NK-92 treated with Interleukin-12 subunit alpha and Interleukin-12 subunit beta, amount 100 ng/mL, for 24 hours (cell line): ENCODE results near the gene KCNH4.
A peak's percentile ranks its signal among the peaks of the same experiment; 100 is the strongest.
"Not testable (repeated sequence)": the region's sequence is repeated elsewhere in the genome, so short reads cannot be mapped to it uniquely, and the experiment has no call there.

Experiments
- DNase-seq: peaks from one replicate; lab custom pipeline; 2025; lab: John Stamatoyannopoulos, UW

Gene KCNH4

DNA sequence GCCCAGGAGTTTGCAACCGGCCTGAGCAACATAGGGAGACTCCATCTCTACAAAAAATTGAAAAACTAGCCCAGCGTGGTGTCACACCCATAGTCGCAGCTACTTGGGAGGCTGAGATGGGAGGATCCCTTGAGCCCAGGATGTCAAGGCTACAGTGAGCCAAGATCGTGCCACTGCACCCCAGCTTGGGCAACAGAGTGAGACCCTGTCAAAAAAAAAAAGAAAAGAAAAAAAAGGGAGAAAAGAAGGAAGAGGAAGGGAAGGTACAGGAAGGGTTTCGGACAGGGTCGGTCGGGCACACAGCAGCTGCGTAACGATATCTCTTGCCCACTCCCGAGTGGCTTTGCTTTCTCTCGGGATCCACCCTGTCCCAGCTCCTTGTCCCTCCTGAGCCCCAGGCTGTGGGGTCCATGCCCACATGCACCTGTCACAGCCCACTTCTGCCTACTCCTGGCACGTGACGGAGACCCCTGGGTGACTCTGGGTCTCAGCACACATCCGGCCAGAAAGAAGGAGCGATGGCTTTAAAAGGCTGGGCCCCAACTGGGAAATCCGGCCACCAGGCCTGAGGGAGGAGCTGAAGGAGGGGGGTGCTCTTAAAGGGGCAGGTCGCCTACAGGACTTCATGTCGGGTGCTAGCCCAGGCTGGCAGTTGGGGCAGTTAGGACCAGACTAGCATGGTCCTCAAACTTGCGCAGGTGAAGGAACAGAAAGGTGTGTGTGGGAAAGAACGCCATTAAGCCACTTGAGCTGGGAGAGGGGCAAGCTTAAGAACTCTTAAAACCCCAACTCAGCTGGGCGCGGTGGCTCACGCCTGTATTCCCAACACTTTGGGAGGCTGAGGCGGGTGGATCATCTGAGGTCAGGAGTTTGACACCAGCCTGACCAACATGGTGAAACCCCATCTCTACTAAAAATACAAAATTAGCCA lies 13.3 kb upstream of the KCNH4 start, which contains the start of gene GHDC:
GHDC (minus strand) TSS at position 526 of the 931 bp plus-strand sequence. CDS start 913 bp downstream, outside the sequence.
- peak; percentile 73 for DNase-seq

GRCh38 chr17:42193216-42193968 lies 12.4 kb upstream of the KCNH4 start:
- DNase-seq: no peak

GRCh38 chr17:42192189-42193126 lies 11.5 kb upstream of the KCNH4 start:
- DNase-seq: no peak

DNA sequence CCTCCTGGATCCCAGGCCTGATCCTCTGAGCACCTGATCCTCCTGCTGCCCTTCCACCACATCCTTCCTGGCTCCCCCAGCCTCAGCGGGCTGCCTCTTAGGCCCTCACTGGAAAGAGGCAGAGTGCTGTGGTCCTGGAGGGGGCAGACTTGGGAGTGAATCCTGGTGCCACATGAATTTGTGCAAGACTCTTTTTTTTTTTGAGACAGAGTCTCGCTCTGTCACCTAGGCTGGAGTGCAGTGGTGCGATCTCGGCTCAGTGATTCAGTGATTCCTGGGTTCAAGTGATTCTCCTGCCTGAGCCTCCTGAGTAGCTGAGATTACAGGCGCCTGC lies 10.3 kb upstream of the KCNH4 start:
- DNase-seq: no peak

DNA sequence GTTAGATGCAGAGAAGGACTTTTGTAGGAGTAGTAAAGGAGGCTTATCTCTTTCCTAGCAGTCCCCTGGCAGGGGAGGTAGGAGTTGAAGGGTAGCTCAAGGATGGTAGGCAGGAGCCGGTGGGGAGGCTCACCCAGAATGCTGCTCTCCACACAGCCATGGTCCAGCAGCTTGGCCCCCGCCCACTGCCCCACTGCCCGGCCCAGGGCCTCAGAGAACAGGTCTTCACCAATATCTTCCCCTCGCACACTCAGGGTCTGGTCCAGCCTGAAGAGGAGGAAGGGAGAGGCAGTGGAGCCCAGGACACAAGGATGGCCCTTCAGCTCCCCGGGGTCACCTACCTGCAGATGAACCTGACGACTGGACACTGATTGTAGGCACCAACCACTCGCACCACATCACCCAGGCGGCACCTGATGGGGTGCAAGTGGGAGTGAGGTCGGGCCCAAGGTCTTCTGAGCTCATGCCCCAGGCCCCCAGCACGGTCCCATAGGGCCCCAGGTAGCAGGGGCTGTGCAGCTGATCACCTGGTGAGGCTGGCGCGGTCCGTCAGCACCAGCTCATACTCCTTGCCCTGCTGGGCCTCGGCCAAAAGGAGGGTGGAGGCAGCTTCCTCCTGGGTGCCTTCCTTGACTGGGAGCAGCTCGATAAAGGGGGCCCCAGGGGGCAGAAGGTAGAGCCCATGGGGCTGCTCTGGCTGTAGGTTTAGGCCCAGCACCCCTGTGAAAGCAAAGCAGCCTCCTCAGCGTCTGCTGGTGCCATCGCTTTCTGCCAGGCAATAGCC lies 9.7 kb upstream of the KCNH4 start:
- DNase-seq: no peak

DNA sequence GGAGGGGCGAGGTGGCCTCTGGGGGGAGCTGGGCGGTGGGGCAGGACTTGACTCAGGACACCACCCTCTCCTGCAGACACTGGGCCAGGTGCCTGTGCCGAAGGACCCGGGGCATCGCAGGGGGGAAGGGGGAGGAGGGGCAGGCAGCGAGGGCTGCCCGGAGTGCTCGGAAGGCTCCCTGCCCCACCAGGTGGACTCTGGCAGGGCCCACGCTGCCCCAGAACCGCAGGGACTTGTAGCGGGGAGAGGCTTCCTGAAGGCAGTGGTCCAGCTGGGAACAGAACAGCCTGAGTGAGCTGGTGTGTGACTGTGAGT lies 8.7 kb upstream of the KCNH4 start:
- DNase-seq: no peak

- DNase-seq: no peak
Measured at GRCh38 chr17:42188749-42189650, 8.1 kb upstream of the KCNH4 start.

- no peak for DNase-seq
Measured at GRCh38 chr17:42187833-42188232, 6.9 kb upstream of the KCNH4 start.

GRCh38 chr17:42186191-42186590 lies 5.2 kb upstream of the KCNH4 start:
- DNase-seq: not testable (repeated sequence)

- DNase-seq: no peak
Measured at GRCh38 chr17:42185621-42185930, 4.6 kb upstream of the KCNH4 start.

DNA sequence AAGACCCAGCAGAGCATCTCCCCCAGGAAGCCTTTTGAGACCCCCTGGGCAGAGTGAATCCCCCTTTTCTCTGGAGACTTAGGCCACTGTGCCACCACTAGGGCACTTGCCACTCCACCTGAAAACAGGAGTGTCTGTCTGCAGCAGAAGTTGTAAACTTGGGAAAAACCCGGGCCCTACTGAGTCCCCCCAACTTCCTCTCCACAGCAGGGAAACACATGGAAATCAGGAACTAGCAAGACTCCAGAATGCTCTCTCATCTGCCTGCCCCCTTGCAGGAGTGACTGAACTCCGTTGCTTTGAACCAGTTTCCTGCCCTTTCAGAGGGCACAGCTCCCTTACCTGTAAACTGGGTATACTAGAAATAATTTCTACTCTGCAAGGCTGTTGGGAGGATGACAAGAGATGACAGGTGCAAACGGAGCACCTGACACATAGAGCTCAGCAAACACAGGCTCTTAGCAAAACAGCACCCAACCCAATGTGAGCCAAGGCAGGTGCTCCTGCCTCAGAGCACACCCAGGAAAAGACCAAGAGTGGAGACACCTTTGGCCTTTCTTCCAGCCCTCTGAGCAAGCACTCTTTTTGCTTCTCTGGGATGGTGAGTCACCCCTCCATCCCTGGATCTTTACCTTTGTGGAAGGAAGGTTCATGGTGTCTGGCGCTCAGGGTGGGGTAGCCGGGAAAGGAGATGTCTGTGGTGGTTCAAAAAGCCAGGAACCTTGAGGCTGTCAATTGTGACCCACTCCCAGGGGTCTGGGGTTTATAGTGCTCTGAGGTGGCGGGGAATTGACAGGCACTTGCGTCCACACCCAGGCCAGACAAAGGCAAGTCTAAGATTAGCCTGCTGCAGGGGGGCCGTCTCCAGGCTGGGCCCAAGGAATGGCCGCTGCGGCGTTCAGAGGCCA lies 4.0 kb upstream of the KCNH4 start, which contains the start of gene HCRT:
HCRT (minus strand) TSS at position 740 of the 908 bp plus-strand sequence; CDS start at position 653, 87 bp downstream.
- no peak for DNase-seq

DNA sequence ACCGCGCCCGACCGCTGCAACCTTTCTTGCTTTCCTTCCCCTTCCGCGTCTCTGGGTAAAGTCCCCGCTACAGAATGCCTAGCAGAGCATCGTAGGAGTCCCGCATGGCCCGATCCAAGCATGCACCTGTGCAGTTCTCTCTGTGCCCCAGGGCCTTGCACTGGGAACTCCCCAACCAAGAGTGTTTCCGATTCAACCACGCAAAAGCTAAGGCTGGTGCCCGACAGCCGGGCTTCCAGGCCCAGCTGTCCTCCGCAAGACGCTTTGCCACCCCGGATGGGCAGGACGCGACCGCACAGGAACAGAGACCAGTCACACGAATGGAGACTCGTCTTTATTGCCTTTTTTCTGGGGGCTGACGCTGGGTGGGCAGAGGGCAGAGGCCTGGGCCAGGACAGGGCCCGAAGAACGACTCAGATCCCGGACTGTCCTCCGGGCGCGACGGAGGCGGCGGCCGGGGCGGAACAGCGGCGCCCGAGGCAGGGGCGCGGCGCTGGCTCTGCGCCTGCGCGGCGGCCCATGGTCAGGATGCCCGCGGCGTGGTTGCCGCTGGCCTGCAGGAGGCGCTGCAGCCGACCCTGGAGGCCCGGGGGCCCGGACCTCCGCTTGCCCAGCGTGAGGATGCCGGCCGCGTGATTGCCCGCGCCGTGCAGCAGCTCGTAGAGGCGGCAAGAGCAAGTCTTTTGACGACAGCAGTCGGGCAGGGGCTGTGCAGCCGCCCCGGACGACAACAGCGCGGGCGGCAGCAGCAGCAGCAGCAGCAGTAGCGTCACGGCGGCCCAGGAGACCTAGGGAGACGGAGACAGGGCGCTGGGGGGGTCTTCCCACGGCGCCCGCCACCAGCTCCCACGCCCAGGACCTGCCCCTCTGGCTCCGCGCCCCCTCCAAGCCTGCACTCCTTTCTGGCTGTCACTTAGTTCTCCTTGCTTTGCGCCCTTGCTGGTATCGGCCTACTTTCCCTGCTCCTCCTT lies 3.1 kb upstream of the KCNH4 start:
- no peak for DNase-seq

DNA sequence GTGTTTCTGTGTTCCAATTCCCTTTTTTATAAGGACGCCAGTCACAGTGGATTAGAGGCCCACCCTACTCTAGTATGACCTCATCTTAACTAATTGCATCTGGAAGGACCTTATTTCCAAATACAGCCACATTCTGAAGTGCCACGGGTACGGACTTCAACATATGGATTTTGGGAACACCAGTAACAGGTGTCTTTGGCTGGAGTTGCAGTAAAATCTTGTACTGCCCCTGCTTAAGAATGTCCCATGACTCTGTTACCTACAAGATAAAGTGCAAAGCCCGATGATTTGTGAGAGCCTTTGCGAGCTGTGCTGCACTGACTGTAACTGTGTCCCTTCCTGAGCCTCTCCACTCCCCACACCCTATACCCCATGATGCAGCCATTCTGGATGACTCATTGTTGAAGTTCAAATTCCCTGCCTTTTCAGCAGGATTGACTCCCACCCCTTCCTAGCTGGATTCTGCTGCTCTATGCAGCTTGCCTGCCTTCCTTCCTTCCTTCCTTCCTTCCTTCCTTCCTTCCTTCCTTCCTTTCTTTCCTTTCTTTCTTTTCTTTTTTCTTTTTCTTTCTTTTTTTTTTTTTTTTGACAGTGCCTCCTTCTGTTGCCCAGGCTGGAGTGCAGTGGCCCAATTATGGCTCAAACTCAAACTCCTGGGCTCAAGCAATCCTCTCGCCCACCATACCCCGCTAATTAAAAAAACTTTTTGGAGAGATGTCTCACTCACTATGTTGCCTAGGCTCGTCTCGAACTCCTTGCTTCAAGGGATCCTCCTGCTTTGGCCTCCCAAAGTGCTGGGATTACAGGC lies 2.2 kb upstream of the KCNH4 start:
- no peak for DNase-seq

GRCh38 chr17:42181851-42182207 lies 887 bp upstream of the KCNH4 start:
- no peak for DNase-seq

- DNase-seq: no peak
Measured at GRCh38 chr17:42180411-42180921, 476 bp downstream of the KCNH4 start.

GRCh38 chr17:42179911-42180410 lies 981 bp downstream of the KCNH4 start:
- DNase-seq: no peak

- no peak for DNase-seq
Measured at GRCh38 chr17:42179335-42179734, 1.6 kb downstream of the KCNH4 start.
